Upper lobe of right lung (tissue), 1 donor: Measurements from ENCODE around the gene TRIM63. TPM values are rescaled to one million over a fixed set of nuclear protein-coding genes. Genes with fewer than 3 reads are reported as not detected.

Experiments
- ATAC-seq: fragments of 200-7000 bp; cut with Tn5 transposase; one replicate; pipeline ENCODE4 v1.9.1; 2020; ENCODE audit warnings: mild to moderate bottlenecking, moderate library complexity
- DNase-seq: peaks from one replicate; pipeline ENCODE4 v3.0.0-alpha.2; 2020
- H3K27ac ChIP-seq: fragments of 200-600 bp; one replicate; pipeline ENCODE4 v1.8.0; 2022
- H3K27me3 ChIP-seq: fragments of 200-600 bp; one replicate; pipeline ENCODE4 v1.8.0; 2022; ENCODE audit warnings: mild to moderate bottlenecking
- H3K36me3 ChIP-seq: fragments of 200-600 bp; one replicate; pipeline ENCODE4 v1.8.0; 2022
- H3K4me1 ChIP-seq: fragments of 200-600 bp; one replicate; pipeline ENCODE4 v1.8.0; 2022
- H3K4me3 ChIP-seq: fragments of 200-600 bp; one replicate; pipeline ENCODE4 v1.8.0; 2022; ENCODE audit warnings: mild to moderate bottlenecking
- H3K9me3 ChIP-seq: fragments of 200-600 bp; one replicate; pipeline ENCODE4 v1.8.0; 2022
- intact Hi-C: fragments of 100-400 bp; cut with DNase I; formaldehyde crosslinking; loops from one replicate; pipeline ENCODE4 v1.11.0; 2022
- total RNA-seq: library from RNA; stranded (reverse); fragmentation: NEBNext Ultra II Directional; extraction: Animal tissue kit (Norgen Biotek cat#: 25700); gene quantifications from one replicate; pipeline ENCODE4 v1.2.1, GENCODE V29; 2021
- TF ChIP-seq, protein P1 (sequence below): fragments of 200-600 bp; IDR thresholded peaks from one replicate; pipeline ENCODE4 v1.8.0; 2022; ENCODE audit warnings: antibody characterized with exemption
- donor health status: DM: no; HTN: yes; CAD: no; lungs with severe emphysema.

The TRIM63 gene
- total RNA-seq, 1 donor from 2014 or later, result 0.46 TPM

DNA sequence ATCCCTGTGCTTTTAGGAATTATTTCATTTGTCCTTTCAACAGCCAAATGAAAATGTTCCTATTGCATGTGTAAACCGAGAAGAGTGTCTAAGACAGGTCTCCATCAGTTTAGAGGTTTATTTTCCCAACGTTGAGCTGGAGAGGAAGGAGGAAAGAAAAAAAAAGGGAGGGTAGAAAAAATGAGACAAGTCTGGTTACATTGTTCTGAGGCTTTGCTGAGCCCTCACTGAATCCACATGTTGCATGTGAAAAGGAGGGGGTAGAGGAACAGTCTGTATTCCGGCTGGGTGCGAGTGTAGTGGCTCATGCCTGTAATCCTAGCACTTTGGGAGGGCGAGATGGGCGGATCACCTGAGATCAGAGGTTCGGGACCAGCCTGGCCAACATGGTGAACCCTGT lies 25.0 kb upstream of the TRIM63 start:
- Histone ChIP-seq H3K27ac (no peak overlapping the region), H3K4me3 (no peak overlapping the region), H3K36me3 (no peaks in the 10 kb centered on the region), H3K27me3 (peaks cover 5% of the 10 kb centered on the region), H3K4me1 (peaks cover 6% of the 10 kb centered on the region), H3K9me3 (no peaks in the 10 kb centered on the region)
- ATAC-seq (no peak), DNase-seq (no peak)
- TF ChIP-seq, protein P1, sequence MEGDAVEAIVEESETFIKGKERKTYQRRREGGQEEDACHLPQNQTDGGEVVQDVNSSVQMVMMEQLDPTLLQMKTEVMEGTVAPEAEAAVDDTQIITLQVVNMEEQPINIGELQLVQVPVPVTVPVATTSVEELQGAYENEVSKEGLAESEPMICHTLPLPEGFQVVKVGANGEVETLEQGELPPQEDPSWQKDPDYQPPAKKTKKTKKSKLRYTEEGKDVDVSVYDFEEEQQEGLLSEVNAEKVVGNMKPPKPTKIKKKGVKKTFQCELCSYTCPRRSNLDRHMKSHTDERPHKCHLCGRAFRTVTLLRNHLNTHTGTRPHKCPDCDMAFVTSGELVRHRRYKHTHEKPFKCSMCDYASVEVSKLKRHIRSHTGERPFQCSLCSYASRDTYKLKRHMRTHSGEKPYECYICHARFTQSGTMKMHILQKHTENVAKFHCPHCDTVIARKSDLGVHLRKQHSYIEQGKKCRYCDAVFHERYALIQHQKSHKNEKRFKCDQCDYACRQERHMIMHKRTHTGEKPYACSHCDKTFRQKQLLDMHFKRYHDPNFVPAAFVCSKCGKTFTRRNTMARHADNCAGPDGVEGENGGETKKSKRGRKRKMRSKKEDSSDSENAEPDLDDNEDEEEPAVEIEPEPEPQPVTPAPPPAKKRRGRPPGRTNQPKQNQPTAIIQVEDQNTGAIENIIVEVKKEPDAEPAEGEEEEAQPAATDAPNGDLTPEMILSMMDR, result no peak
- intact Hi-C loops, result no loop called here

DNA sequence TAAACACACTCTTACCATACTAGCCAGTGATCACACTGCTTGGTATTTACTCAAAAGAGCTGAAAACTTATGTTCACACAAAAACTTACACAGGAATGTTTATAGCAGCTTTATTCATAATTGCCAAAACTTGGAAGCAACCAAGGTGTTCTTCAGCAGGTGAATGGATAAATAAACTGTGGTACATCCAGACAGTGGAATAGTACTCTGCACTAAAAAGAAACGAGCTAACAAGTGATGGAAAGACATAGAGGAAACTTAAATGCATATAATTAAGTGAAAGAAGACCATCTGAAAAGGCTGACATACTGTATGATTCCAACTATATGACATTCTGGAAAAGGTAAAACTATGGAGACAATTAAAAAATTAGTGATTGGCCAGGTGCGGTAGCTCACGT lies 23.5 kb upstream of the TRIM63 start:
- ATAC-seq (no peak), DNase-seq (no peak)
- no peak overlapping the region for H3K4me3 ChIP-seq
- TF ChIP-seq, protein P1, result no peak
- intact Hi-C loops, result no loop called here
- no peak overlapping the region for H3K27ac ChIP-seq
- no peaks in the 10 kb centered on the region for H3K9me3 ChIP-seq
- H3K36me3 ChIP-seq, result no peaks in the 10 kb centered on the region
- peaks cover 5% of the 10 kb centered on the region for H3K27me3 ChIP-seq
- H3K4me1 ChIP-seq, result peaks cover 6% of the 10 kb centered on the region

- no peak overlapping the region for H3K27ac ChIP-seq
- H3K4me1 ChIP-seq, result peaks cover 3% of the 10 kb centered on the region
- no peaks in the 10 kb centered on the region for H3K36me3 ChIP-seq
- DNase-seq, result no peak
- no peak for ATAC-seq
- H3K27me3 ChIP-seq, result peaks cover 5% of the 10 kb centered on the region
- intact Hi-C loops, result no loop called here
- TF ChIP-seq, protein P1, result no peak
- no peaks in the 10 kb centered on the region for H3K9me3 ChIP-seq
- H3K4me3 ChIP-seq, result no peak overlapping the region
Observed at GRCh38 chr1:26089125-26089524, 21.7 kb upstream of the TRIM63 start.

- ATAC-seq, result no peak
- TF ChIP-seq, protein P1, result no peak
- Histone ChIP-seq H3K27ac (no peak overlapping the region), H3K27me3 (no peaks in the 10 kb centered on the region), H3K4me3 (no peak overlapping the region), H3K9me3 (no peaks in the 10 kb centered on the region), H3K4me1 (peaks cover 3% of the 10 kb centered on the region), H3K36me3 (no peaks in the 10 kb centered on the region)
- DNase-seq, result no peak
- intact Hi-C loops, result no loop called here
Observed at GRCh38 chr1:26084844-26085243, 17.4 kb upstream of the TRIM63 start.

DNA sequence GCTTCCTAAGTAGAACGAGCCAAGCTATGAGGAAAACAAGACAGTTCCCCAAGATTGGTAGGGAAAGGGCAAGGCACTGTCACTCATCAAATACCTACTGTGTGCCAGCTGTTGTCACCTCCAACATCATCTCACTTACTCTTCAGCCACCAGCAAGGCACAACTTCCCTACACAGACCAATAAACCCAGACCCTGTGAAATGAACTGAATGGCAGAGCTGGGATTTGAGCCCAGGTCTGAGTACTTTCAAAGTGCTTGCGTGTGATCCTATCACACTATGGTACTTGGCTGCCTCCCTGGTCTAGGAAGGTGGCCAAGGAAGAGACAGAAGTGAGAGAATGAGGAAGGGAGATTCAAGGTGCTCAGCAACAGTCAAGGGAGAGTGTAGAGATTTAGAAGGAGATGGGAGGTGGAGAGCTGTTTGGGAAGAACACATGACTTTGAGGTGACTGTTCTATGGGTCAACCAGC lies 16.7 kb upstream of the TRIM63 start:
- DNase-seq (no peak), ATAC-seq (no peak)
- Histone ChIP-seq H3K36me3 (no peaks in the 10 kb centered on the region), H3K4me1 (peaks cover 3% of the 10 kb centered on the region), H3K9me3 (no peaks in the 10 kb centered on the region), H3K4me3 (no peak overlapping the region), H3K27me3 (no peaks in the 10 kb centered on the region), H3K27ac (no peak overlapping the region)
- intact Hi-C loops, result no loop called here
- TF ChIP-seq, protein P1, result no peak

GRCh38 chr1:26083208-26083607 lies 15.8 kb upstream of the TRIM63 start:
- TF ChIP-seq, protein P1, result no peak
- H3K27ac ChIP-seq, result no peak overlapping the region
- no peak for ATAC-seq

More at GRCh38 chr1:26083208-26083607, 15.8 kb upstream of the TRIM63 start:
- intact Hi-C loops, result no loop called here
- DNase-seq, result no peak
- H3K27me3 ChIP-seq, result no peaks in the 10 kb centered on the region
- no peak overlapping the region for H3K4me3 ChIP-seq
- H3K4me1 ChIP-seq, result peaks cover 3% of the 10 kb centered on the region
- no peaks in the 10 kb centered on the region for H3K36me3 ChIP-seq
- H3K9me3 ChIP-seq, result no peaks in the 10 kb centered on the region
